HepG2 (cell line): ENCODE measurements around the gene ORC4. TPM values are rescaled to one million over a fixed set of nuclear protein-coding genes. Genes with fewer than 3 reads are reported as not detected.

ENCODE experiments used
- ATAC-seq: fragments of 200-7000 bp; cut with Tn5 transposase; 3 replicates; pipeline ENCODE4 v1.9.1; 2020; ENCODE audit warnings: mild to moderate bottlenecking, moderate library complexity
- BruUV-seq: library from RNA; stranded (reverse); fragments of 400-500 nt; replicated peaks from 2 replicates; lab custom pipeline; 2021; lab: Mats Ljungman, UMichigan
- CTCF ChIA-PET: fragments of 300-600 bp; formaldehyde crosslinking; extraction: SDS; loops from one replicate; lab custom pipeline; 2021; ENCODE audit warnings: low total read pairs, inconsistent platforms, low intra/inter-chr PET ratio; lab: Yijun Ruan, JAX
- POLR2A ChIA-PET: fragments of 350-600 bp; sonication (Branson Sonifier 250); formaldehyde crosslinking; loops from one replicate; lab custom pipeline; 2020; ENCODE audit warnings: antibody characterized with exemption, inconsistent platforms; lab: Yijun Ruan, JAX
- DNase-seq: peaks from one replicate; pipeline ENCODE4 v3.0.0-alpha.2; 2015; ENCODE audit warnings: low spot score
- FAIRE-seq: peaks from 3 replicates; lab custom pipeline; 2011; peaks lifted over from hg19 to GRCh38; lab: Jason Lieb, UNC
- H2AFZ ChIP-seq: one replicate; pipeline ENCODE4 v1.6.1; 2011; ENCODE audit warnings: low read length, inconsistent platforms
- H3K27ac ChIP-seq: fragments of 300-600 bp; 3 replicates; pipeline ENCODE4 v1.8.0; 2011; ENCODE audit warnings: mixed run types, mild to moderate bottlenecking, mixed read lengths, low read length, inconsistent platforms; ENCODE audit not compliant: insufficient read depth; ENCODE audit errors: extremely low read length
- H3K27me3 ChIP-seq, 2 experiments: fragments of 200-600 bp in 1 of 2; 2 replicates in 1 of 2; 3 replicates in 1 of 2; pipeline versions ENCODE4 v1.6.0 to v1.8.0; 2011; ENCODE audit warnings: low read length in 2 of 2, mild to moderate bottlenecking in 2 of 2, moderate library complexity in 2 of 2, inconsistent platforms in 1 of 2; ENCODE audit not compliant: insufficient read depth in 2 of 2, control insufficient read depth in 1 of 2
- H3K36me3 ChIP-seq, 2 experiments: fragments of 200-600 bp in 1 of 2; replicated peaks in 1 of 2; 2 replicates in 1 of 2; 3 replicates in 1 of 2; pipeline versions ENCODE4 v1.5.1 to v1.8.0; 2011; ENCODE audit warnings: low read length in 2 of 2, inconsistent platforms in 1 of 2; ENCODE audit not compliant: insufficient read depth in 2 of 2, control insufficient read depth in 1 of 2
- H3K4me1 ChIP-seq: 2 replicates; pipeline ENCODE4 v1.5.1; 2012; ENCODE audit warnings: low read length, inconsistent platforms; ENCODE audit not compliant: insufficient read depth
- H3K4me2 ChIP-seq: 2 replicates; pipeline ENCODE4 v1.6.0; 2011; ENCODE audit warnings: low read depth, low read length, inconsistent platforms
- H3K4me3 ChIP-seq, 3 experiments: fragments of 200-600 bp in 1 of 3; sonication (generic), shearing (Covaris generic) in 1 of 3; replicated peaks in 1 of 3; 2 replicates each; pipeline ENCODE4 v1.5.1; 2011 to 2016; ENCODE audit warnings: low read length in 3 of 3, inconsistent platforms in 2 of 3, low read depth in 2 of 3, mild to moderate bottlenecking in 2 of 3, control low read depth in 1 of 3, mixed read lengths in 1 of 3; ENCODE audit not compliant: insufficient read depth in 1 of 3
- H3K79me2 ChIP-seq: one replicate; pipeline ENCODE4 v1.6.1; 2011; ENCODE audit warnings: low read length, inconsistent platforms; ENCODE audit not compliant: insufficient read depth
- H3K9ac ChIP-seq: 2 replicates; pipeline ENCODE4 v1.6.0; 2011; ENCODE audit warnings: mild to moderate bottlenecking, low read depth, low read length, inconsistent platforms; ENCODE audit not compliant: insufficient read depth
- H3K9me3 ChIP-seq: 2 replicates; pipeline ENCODE4 v1.5.1; 2012; ENCODE audit warnings: mild to moderate bottlenecking, low read length
- H4K20me1 ChIP-seq: 2 replicates; pipeline ENCODE4 v1.6.0; 2011; ENCODE audit warnings: inconsistent platforms, mild to moderate bottlenecking, low read length, moderate library complexity; ENCODE audit not compliant: insufficient read depth
- ARHGAP35 ChIP-seq: sonication (generic); formaldehyde crosslinking; IDR thresholded peaks from 2 replicates; pipeline ENCODE4 v1.9.0; 2022; ENCODE audit warnings: mild to moderate bottlenecking, inconsistent platforms, moderate library complexity, missing genetic modification reagents, borderline replicate concordance
- ARID3A ChIP-seq: IDR thresholded peaks from 2 replicates; pipeline ENCODE4 v1.6.1; 2012; ENCODE audit warnings: low read depth, low read length, improper control_type of control experiment
- BCL3 ChIP-seq: sonication (generic); formaldehyde crosslinking; IDR thresholded peaks from 2 replicates; pipeline ENCODE4 v1.5.1; 2020; ENCODE audit warnings: mild to moderate bottlenecking, missing genetic modification reagents, moderate library complexity
- FOXJ3 ChIP-seq: sonication (generic); formaldehyde crosslinking; IDR thresholded peaks from 2 replicates; pipeline ENCODE4 v1.4.0; 2020; ENCODE audit warnings: missing genetic modification reagents, mild to moderate bottlenecking, borderline replicate concordance
- GTF3A ChIP-seq: sonication (generic); formaldehyde crosslinking; conservative IDR thresholded peaks from 2 replicates; pipeline ENCODE4 v1.4.0; 2020; ENCODE audit warnings: mild to moderate bottlenecking, missing genetic modification reagents
- NFE2 ChIP-seq: sonication (generic); formaldehyde crosslinking; IDR thresholded peaks from 2 replicates; pipeline ENCODE4 v1.4.0; 2020; ENCODE audit warnings: missing genetic modification reagents
- REPIN1 ChIP-seq: sonication (generic); formaldehyde crosslinking; IDR thresholded peaks from 2 replicates; pipeline ENCODE4 v1.8.0; 2022; ENCODE audit warnings: missing genetic modification reagents, low read depth, mild to moderate bottlenecking, borderline replicate concordance
- TIGD3 ChIP-seq: sonication (generic); formaldehyde crosslinking; IDR thresholded peaks from 2 replicates; pipeline ENCODE4 v1.5.1; 2020; ENCODE audit warnings: mild to moderate bottlenecking, missing genetic modification reagents, borderline replicate concordance
- ZNF644 ChIP-seq: IDR thresholded peaks from 2 replicates; pipeline ENCODE4 v1.6.1; 2016; ENCODE audit warnings: low read depth
- ZSCAN25 ChIP-seq: sonication (generic); formaldehyde crosslinking; IDR thresholded peaks from 2 replicates; pipeline ENCODE4 v1.8.0; 2022; ENCODE audit warnings: mild to moderate bottlenecking, missing genetic modification reagents
- WGBS: methylation state at CpG from one replicate; pipeline ENCODE4 v1.1.6; 2017; ENCODE audit warnings: low lambda C conversion rate; 5-methylcytosine and 5-hydroxymethylcytosine counted together
- in situ Hi-C: cut with HindIII; loops from 2 replicates; pipeline ENCODE4 v1.10.0; 2017; ENCODE audit warnings: low pct_unique_long_range_greater_than_20kb; ENCODE audit not compliant: extremely low pct_ligation_motif_present
- intact Hi-C: fragments of 100-400 bp; cut with micrococcal nuclease; formaldehyde crosslinking; loops from one replicate; pipeline ENCODE4 v1.10.0; 2022; ENCODE audit not compliant: unreplicated experiment
- polyA plus RNA-seq, 8 experiments: library from polyadenylated mRNA; depleted of rRNA in 3 of 8; stranded (reverse) in 7 of 8; unstranded in 1 of 8; fragments of >200 nt; fragmentation: Illumina TruSeq in 4 of 8; extraction: Trizol in 4 of 8; gene quantifications; 2 replicates each; pipeline versions ENCODE4 v1.2.1 to v1.2.3, GENCODE V29; 2011 to 2016; ENCODE audit warnings: low read depth in 4 of 8, missing spikeins in 1 of 8, mixed read lengths in 1 of 8; ENCODE audit not compliant: insufficient read depth in 1 of 8
- total RNA-seq, 5 experiments: library from RNA; depleted of rRNA; stranded (reverse); fragments of >200 nt; fragmentation: Illumina TruSeq; extraction: Trizol; gene quantifications; 2 replicates each; pipeline ENCODE4 v1.2.3, GENCODE V29; 2016; ENCODE audit warnings: low read depth in 1 of 5

ORC4 gene
- total and polyA plus RNA-seq, 2 of the 13 experiments (the other 11 are each of a cell fraction or from before 2014, with no cell fraction given), result 28.6 to 84.8 TPM

- Histone ChIP-seq H3K9me3 (no peaks in the 10 kb centered on the region), H3K27me3 (no peaks in the 10 kb centered on the region), H4K20me1 (no peaks in the 10 kb centered on the region), H2AFZ (no peak overlapping the region), H3K36me3 (peaks cover 9 to 26% of the 10 kb centered on the region in 2 experiments; a peak in 4 of 5 replicates), H3K9ac (no peak overlapping the region), H3K79me2 (no peaks in the 10 kb centered on the region)
- DNase-seq, result no peak
- 96% methylated on average over 2 of the region's 2 CpGs for WGBS
- CTCF ChIA-PET, result no interaction called here
- intact Hi-C loops, result loop anchor here (10.0 kb wide), 2 partner anchors 431 to 531 kb away; no protein-coding TSS in a partner anchor
- TF ChIP-seq BCL3 (CRISPR knock-in tag), result no peak
- TF ChIP-seq ZSCAN25 (CRISPR knock-in tag), result no peak
- TF ChIP-seq, all 625 proteins: peak for 0
- BruUV-seq, result no TSS peak
- in situ Hi-C loops, result loop anchor here (10.0 to 25.0 kb wide), 5 partner anchors 304 to 1181 kb away; no protein-coding TSS in a partner anchor
- POLR2A ChIA-PET, result no interaction called here
- no peaks in the 10 kb centered on the region for H3K4me1 ChIP-seq
- ATAC-seq, result no peak
- no peak overlapping the region for H3K4me2 ChIP-seq
- H3K27ac ChIP-seq, result no peak overlapping the region
- no peak overlapping the region for H3K4me3 ChIP-seq
- FAIRE-seq, result no peak
Observed at GRCh38 chr2:147916067-147916466, 104.5 kb downstream of the ORC4 start.

GRCh38 chr2:147913701-147914480, 106.6 kb downstream of the ORC4 start:
- no peaks in the 10 kb centered on the region for H3K79me2 ChIP-seq
- POLR2A ChIA-PET, result no interaction called here
- H3K4me2 ChIP-seq, result no peak overlapping the region
- H3K4me3 ChIP-seq, result no peak overlapping the region
- ATAC-seq, result no peak
- WGBS, result 89% methylated on average over 3 of the region's 3 CpGs
- H3K9ac ChIP-seq, result no peak overlapping the region
- peaks cover 8 to 17% of the 10 kb centered on the region in 2 experiments; a peak in 4 of 5 replicates for H3K36me3 ChIP-seq
- intact Hi-C loops (loop anchor here (5.0 to 10.0 kb wide), 4 partner anchors 202 to 1182 kb away; no protein-coding TSS in a partner anchor), in situ Hi-C loops (loop anchor here (10.0 to 25.0 kb wide), 5 partner anchors 302 to 1179 kb away; no protein-coding TSS in a partner anchor)
- DNase-seq, result no peak
- H3K4me1 ChIP-seq, result no peaks in the 10 kb centered on the region
- no peaks in the 10 kb centered on the region for H3K9me3 ChIP-seq
- no peaks in the 10 kb centered on the region for H3K27me3 ChIP-seq
- CTCF ChIA-PET, result no interaction called here
- no peaks in the 10 kb centered on the region for H4K20me1 ChIP-seq
- no peak overlapping the region for H3K27ac ChIP-seq
- no peak overlapping the region for H2AFZ ChIP-seq
- no peak for FAIRE-seq
- no TSS peak for BruUV-seq
- TF ChIP-seq REPIN1 (CRISPR knock-in tag) (no peak), ARHGAP35 (CRISPR knock-in tag) (no peak), GTF3A (CRISPR knock-in tag) (no peak), NFE2 (CRISPR knock-in tag) (no peak), ARID3A (no peak), ZNF644 (CRISPR knock-in tag) (no peak), FOXJ3 (CRISPR knock-in tag) (no peak), TIGD3 (no peak)
